HG02884 (cell line): ENCODE measurements around the gene ANO4.

ENCODE experiments used
- ATAC-seq: cut with Tn5 transposase; IDR thresholded peaks from one replicate; pipeline ENCODE4 v1.9.1; 2021; ENCODE audit warnings: mild to moderate bottlenecking, moderate library complexity; ENCODE audit not compliant: unreplicated experiment

The ANO4 gene

DNA sequence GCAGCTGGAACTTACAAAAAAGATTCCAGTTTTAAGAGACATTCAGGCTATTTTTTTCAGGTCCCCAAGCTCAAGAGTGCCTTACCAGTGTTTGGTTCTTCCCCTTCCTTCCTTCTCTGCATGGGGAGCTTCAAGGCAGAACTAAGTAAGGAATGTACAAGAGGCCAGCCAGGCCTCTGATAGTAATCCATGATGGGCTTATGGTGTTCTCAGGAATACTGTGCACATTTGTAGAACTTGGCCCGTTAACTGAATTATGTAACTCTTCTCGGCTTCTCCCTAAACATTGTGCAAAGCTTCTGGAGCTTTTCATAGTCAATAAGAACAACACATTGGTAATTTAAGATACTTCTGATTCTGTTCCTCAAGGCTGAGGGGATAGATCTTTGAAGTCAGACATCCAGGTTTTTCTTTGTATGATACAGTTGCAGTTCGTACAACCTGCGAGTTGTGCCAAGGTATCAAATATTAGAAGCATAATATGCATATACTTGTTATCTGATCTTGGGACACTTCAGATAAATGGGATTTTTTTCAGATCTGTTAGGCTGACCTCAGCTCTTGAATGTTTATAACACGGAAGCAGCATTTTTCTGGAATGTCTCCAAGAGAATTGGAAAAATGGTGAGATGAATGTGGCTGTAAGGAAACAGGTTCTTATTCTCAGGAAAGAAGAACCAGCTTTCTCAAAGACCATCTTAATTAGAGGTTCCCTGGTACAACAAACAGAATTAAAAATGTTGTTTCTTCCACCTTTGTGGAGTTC, 148.6 kb downstream of the ANO4 start:
- no peak for ATAC-seq

DNA sequence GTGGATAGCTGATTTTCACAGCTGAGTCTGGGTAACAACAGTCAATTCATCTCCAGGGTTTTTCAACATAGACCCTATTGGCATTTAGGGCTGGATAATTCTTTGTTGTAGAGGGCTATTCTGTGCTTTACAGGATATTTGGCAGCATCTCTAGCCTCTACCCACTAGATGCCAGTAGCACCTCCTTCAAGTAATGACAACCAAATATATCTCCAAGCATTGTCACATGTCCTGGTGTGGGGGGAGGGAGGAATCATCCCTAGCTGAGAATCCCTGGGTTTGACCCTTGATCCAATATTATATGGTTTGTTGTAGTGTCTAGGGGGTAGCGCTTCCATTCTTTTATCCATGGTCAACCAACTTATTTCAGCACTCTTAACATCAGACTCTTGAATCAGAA, 157.2 kb downstream of the ANO4 start:
- no peak for ATAC-seq

DNA sequence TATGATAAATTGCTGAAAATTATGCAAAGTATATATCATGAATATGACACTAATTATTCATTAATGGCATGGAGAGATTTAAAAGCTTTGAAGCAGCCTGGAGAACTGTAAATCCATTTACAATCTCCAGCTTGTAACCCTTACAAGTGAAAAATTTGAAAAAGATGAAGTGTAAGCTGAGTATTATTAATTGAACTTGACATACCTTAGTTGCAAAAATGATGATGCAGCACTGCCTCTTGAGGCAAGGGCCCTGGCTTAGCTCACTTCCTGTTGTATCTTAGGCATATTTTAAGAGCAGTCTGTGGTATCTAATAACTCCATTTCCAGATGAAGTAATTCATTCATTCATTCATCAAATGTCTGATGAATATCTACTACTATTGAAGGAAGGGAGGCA, 158.6 kb downstream of the ANO4 start:
- no peak for ATAC-seq

DNA sequence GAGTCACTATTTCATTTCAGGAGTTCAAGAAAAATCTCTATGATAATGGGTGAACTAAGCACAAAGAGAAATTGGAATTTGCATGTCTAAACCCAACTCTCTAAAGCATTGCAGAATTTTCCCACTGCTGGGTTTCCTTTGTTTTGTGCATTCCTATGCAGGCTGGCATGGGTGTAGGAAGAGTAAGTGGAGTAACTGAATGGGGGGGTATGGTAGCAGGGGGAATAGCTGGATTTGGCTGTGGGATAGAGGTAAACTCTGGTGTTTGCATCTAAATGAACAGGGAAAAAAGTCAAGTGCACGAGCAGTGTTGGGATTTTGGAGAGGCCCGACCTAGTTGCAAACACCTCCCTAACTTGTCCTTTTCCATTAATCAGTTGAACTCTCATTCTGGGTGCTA, 159.1 kb downstream of the ANO4 start:
- no peak for ATAC-seq

DNA sequence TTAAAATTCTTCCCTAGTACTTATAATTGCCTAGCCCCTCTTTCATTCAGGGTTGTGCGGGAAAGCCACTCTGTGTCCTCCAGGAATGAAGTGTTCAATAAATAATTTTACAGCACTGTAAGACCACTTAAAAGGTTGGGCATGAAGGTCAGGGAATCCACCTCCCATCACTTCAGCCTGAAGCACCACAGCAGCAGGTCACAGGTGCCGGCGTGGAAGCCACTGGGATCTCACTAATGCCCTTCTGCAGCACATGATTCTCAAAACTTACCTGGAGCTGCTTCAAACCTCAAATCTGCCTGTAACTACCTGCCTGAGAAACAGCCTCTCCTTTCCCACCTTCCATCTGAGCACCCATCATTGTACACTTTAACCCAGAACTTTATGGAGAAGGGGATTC, 159.5 kb downstream of the ANO4 start:
- ATAC-seq: no peak

DNA sequence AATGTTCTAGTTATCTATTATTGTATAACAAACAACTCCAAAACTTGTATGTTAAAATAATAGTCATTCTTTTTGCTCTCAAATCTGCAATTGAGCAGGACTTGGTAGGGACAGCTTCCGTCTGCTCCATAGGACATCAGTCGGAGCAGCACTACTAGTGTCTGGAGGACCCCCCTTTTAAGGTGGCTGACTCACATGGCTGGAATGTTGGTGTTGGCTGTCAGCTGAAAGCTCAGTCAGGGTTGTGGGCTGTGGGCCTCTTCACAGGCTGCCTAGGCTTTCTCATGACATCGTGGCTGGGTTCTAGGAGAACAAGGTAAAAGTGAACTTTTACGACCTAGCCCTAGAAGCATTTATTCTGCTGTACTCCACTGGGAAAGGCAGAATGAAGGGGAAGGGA, 160.6 kb downstream of the ANO4 start:
- no peak for ATAC-seq

DNA sequence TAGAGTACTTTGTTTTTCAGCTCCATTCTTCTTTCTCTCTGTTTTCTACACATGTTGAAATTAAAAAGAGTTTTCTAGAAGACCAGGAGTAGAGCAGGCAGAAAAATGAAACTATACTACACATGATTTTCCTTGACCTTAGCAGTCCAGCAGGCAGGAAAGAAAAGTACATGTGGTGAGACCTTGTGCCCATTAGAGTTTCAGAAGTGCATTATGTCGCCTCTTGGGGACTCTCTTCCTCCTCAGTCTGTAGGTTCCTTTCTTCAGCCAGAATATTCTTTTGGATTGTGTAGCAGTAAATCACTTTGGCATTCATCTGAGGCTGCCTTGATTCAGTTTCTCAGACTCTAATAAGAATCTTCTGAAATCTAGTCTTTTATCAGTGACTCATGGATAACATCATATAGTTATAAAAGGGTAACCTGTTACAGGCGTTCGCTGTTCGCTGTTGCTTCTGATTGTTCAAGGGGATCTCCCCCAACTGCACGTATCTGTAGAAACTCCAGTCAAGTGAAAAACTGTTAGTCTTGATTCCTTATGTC, 161.8 kb downstream of the ANO4 start:
- no peak for ATAC-seq

DNA sequence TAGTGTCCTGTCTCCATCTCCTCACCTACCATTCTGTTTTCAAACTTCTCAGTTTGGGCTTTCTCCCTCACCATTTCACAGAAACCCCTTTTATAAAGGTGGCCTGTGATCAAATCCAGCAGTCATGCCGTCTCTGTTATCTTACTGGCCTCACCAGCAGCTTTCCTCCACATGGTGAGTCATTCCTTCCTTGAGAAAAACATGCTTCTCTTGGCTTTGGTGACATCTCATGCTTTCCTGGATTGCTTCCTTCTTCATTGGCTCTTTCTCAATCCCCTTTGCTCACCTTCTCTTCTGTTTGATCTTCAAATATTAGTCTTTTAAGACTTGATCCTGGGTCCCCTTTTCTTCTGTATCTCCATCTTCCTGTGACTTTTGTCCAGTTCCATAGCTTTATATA, 164.9 kb downstream of the ANO4 start:
- no peak for ATAC-seq

DNA sequence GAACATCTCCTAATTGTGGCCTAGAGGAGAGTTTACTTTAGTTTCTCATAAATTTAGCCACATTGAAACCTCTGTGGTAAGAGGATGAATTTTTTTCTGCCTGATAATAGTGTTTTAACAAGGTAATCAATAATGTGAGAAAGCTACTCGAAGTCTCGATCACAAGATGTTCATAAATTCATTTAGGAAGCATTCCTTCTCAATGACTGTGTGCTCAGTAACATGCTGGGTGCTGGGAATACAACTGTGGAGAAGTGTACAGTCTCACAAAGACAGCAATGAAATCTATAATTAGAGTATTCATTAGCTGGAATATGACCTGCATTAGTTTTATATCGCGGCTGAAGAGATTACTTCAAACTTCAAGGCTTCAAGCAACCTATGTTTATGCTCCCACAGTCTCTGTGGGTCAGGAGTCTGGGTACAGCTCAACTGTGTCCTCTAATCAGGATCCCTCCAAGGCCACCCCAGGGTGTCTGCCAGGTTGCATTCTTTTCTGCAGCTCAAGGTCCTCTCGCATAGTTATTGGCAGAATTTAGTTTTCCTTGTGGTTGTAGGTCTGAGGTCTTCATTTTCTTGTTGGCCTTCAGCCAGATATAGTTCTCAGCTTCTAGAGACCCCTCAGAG, 167.6 kb downstream of the ANO4 start:
- ATAC-seq: no peak

DNA sequence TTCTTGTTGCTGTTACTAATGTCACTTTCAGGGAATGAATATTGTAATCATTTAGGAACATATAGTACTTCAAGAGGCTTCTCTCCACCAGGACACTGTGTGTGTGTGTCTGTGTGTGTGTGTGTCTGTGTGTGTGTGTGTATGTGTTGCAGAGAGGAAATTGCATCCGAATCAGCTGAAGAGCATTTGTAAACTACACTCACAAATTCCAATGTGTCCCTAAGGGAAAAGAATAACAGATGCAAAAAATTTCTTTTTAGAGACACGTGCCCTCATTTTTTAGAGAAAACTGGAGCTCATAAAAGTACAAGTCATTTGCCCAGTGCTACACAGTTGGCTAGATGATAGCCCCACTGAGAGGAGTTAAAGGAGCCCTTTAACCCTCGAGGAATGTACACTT, 168.8 kb downstream of the ANO4 start:
- ATAC-seq: no peak

DNA sequence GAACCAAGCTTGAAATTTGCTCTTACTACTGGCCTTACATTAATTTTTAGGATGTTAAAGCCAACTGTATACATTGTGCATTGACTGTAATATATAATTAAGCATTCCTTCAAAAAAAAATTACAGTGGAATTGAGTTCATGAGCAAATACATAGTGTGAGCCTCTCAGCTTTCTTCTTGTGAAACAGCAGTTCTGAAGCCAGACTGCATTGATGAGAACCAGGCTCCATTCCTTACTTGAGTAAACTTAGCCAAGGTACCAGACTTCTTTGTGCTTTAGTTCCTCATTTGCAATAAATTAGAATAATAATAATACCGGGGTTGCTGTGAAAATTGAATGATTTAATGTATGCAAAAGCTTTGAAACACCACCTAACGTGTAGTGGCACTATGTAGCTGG, 169.5 kb downstream of the ANO4 start:
- ATAC-seq: no peak

DNA sequence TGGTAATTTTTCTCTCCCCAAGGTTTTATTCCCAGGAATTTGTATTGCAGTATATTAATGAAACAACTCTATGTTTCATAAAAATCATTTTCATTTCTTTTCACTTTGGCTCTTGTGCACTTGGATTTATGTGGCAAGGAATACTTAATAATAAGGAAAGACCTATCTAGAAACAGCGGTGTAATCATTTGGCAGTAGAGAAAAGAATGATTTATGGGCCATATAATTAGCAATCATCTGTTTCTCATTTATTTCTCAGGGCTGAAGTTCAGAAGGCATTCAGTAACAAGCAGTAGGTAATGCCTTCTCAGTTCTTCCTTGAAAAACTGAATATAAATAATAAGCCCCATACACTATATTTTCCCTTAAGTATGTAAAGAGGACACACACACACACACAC, 172.6 kb downstream of the ANO4 start:
- ATAC-seq: no peak

DNA sequence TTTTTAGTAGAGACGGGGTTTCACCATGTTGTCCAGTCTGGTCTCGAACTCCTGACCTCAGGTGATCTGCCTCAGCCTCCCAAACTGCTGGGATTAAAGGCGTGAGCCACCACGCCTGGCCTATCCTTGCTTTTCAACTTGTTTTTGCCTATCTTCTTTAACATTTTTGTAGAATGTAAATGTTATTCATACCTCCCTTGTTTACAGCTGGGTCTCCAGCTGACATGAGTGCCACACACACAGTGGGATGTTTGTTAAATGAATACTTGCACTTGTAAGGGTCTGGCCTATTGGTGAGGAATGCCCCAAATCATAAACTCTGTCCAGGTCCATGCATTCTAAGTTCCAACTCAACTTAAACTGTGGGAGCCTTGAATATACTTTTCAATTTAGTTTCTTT, 176.3 kb downstream of the ANO4 start:
- no peak for ATAC-seq

DNA sequence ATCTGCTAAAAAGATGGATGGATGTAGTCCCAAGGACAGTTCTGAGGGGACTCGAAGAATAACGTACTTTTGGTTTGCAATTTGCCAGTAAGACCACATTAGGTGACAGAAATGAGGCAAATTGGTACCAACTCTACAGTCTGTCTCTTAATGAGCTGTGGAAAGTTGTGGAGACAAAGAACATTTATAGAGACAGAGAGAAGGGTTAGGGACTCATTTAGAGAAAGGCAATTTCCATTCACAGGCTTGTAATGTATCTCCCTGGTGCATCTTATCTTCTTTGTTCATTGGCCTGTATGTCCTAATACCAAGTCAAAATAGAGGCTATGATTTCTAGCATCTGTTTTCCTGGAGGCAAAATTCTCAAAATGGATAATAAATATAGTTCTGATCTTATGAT, 177.5 kb downstream of the ANO4 start:
- no peak for ATAC-seq

DNA sequence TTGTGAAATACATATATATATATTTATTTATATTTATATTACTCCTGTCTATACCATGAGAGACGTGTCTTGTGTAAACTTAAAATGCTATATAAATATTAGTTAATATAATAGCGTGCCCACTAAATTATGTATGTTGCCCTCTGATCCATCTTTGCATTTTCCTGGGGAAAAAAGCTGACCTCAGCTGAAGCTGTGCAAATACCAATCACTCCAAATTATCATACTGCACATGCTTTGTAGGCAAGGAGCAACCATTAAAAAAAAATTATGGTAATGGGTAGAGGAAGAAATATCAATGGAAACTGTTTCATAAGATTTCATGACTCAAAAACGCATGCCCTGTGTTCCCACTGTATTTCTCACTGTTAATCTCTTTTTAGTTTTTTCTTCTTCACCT, 179.8 kb downstream of the ANO4 start:
- no peak for ATAC-seq

DNA sequence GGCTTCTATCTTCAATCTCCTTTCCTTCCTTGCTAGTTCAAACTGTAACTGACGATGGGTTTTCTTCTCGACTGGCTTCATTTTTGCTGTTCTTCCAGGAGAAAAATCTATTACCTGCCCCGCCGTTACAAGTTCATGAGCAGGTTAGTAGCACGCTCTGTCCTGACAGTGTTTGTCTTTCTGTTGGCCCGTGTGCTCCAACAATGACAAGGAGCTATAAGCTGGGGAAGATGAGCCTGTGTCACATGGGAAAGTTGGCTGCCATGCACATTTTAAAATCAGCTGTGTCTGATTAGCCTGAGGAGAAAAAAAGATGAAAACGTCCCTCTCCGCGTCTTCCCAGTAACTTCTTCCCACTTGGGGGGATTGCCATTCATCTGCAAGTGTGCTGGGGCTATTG, 180.2 kb downstream of the ANO4 start:
- no peak for ATAC-seq

DNA sequence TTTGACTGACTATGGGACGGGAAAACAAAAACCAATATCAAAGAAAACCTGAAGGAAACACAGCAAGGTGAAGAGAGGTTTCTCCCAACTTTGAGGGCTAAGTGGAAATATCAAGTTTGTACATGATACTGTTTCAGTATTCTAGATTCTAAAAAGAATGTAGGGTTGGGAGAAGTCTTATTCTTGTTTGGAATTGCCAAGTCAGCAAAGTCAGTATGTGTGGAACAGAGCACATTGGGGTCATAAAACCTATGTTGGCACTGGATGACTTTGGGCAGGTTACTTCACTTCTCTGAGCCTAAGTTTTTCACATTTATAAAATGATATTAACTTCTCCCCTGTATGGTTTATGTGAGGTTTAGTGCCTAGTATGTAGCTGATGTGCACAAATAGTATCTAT, 182.2 kb downstream of the ANO4 start:
- no peak for ATAC-seq

DNA sequence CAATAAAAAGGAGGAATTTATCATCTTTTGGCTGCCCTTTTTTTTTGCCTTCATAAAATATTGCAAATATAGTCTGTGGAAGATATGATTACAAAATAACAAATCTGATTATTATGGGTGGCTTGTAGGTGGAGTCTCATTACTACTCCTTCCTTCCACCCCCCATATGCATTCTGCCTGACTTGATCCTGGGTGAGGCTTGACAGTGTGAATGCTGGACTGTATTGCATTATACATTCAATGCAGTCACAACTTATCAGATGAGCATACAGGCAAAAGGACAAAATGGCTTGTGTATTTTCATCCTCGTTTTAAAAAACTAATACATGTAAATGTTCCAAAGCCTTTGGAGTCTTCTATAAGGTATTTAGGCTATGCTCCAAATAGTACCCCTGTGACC, 186.3 kb downstream of the ANO4 start:
- no peak for ATAC-seq

DNA sequence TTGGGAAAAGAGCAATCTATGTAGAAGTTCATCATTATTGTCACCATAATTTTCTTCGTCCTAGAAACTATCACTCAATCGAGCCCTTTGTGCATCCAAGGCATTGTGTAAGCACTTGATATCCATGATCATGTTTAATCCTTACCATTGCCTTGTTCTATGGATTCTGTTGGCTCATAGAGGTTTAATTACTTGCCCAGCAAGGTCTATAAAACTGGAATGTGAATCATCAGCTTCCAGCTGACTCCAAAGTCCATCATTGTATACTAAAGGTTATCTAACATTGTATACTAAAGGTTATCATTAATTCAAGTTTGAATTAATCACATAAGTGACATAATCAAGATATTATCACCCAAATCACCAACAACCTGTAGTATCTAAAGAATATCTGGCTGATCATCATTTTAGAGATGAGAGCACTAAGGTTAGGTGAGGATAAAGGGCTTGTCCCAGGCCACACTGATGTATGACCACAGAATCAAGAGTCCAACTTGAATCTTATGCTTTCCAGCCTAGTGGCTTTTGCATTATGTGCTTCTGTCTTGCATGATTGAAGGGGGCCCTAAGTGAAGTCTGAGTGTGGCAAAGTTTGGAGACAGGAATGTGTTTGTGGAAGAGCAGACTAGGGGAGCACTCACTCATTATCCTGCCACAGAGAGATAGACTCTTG, 188.1 kb downstream of the ANO4 start:
- no peak for ATAC-seq

DNA sequence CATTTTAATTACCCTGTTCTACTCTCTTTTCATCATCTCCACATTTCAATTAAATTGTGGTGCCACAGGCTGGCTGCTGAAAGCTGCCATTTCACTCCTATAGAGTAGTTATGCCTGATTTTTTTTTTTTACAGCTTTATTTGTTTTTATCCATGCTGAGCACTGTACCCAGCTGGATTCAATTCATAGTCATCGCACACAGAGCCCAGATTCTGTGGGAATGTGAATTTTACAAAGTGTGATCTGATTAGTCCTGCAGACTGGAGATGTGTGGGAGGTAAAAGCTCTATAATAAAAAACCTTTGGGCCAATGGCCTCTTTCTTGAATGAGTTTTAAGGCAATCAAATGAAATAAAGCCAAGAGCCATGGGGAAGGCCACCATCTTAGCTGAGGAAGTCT, 190.2 kb downstream of the ANO4 start:
- no peak for ATAC-seq

DNA sequence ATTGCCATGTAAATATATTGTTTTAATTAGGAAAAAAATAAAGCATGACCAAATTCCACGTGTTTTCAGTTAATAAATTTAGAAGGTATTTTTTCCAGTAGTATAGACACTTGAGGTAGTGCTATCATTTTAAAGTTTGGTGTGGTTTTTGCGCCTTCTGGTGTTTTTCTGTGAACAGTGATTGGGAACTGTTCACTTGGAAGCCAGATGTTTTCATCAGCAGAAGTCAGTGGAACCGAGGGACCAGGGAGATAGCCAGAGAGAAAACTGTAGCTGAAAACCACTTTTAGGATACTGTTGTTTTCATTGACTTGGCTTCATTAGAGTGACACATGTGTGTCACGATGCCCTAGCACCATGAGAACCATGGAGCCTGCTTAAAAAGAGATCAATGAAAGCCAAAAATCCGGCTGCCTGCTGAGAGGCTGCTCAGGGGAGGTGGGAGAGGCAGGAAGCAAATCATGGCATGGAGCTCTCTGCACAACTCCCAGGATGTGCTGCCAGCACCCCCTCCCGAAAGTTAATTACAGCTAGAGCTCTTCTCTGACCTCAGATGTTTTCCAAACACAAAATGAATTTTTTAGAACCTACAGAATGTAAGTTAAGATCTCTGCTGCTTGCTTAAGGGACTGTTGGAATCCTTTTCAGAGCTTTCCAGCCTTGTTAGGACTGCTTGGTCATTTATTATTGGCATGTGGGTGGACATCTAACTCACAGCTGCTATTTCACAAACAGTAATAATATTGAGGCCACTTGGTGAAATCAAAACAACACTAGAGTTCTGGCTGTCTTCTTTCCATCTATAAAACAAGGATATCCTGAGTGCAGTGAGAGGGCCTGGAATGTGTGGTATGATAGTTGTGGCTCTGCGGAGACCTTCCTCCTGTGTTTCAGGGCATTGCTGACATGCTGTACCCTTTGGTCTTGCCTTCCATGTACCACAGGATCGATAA, 192.3 kb downstream of the ANO4 start:
- ATAC-seq: no peak
